HL-60 (cell line): Measurements from ENCODE around the gene ZNF341.
"Not testable (repeated sequence)": the region's sequence is repeated elsewhere in the genome, so short reads cannot be mapped to it uniquely, and the experiment has no call there.

Experiments
- DNase-seq, 2 experiments: peaks; one replicate each; pipeline ENCODE4 v3.0.0-alpha.2; 2010 to 2020; ENCODE audit warnings: low read depth in 1 of 2, low spot score in 1 of 2
- H3K27ac ChIP-seq: fragments of 250-450 bp; sonication (Bioruptor Pico); replicated peaks from 2 replicates; pipeline ENCODE4 v1.5.1; 2020; ENCODE audit warnings: mild to moderate bottlenecking, moderate library complexity
- H3K27me3 ChIP-seq: fragments of 250-450 bp; sonication (Bioruptor Pico); 2 replicates; pipeline ENCODE4 v1.5.1; 2021; ENCODE audit warnings: mild to moderate bottlenecking, moderate library complexity; ENCODE audit not compliant: insufficient read depth, poor library complexity, severe bottlenecking
- H3K4me3 ChIP-seq: replicated peaks from 2 replicates; pipeline ENCODE4 v1.5.1; 2011; ENCODE audit warnings: mild to moderate bottlenecking, control low read depth, low read length; ENCODE audit not compliant: insufficient read depth
- CTCF ChIP-seq: IDR thresholded peaks from one replicate; pipeline ENCODE4 v1.5.1; 2011; ENCODE audit warnings: low read length, control low read depth, inconsistent platforms; ENCODE audit not compliant: insufficient read depth
- GABPA ChIP-seq: IDR thresholded peaks from 2 replicates; pipeline ENCODE4 v1.6.1; 2012; ENCODE audit warnings: low read depth
- POLR2AphosphoS5 ChIP-seq: IDR thresholded peaks from 2 replicates; pipeline ENCODE4 v1.6.1; 2012; ENCODE audit warnings: low read depth
- REST ChIP-seq: IDR thresholded peaks from 2 replicates; pipeline ENCODE4 v1.6.1; 2012; ENCODE audit warnings: low read depth; ENCODE audit not compliant: insufficient replicate concordance
- SPI1 ChIP-seq: IDR thresholded peaks from 2 replicates; pipeline ENCODE4 v1.6.1; 2012; ENCODE audit warnings: low read depth, mild to moderate bottlenecking, borderline replicate concordance

The ZNF341 gene

GRCh38 chr20:33755936-33756490, 24.2 kb downstream of the ZNF341 start:
- H3K27me3 ChIP-seq, DNase-seq, H3K4me3 ChIP-seq, H3K27ac ChIP-seq: not testable (repeated sequence)

- no peaks in the 10 kb centered on the region for H3K27me3 ChIP-seq
- DNase-seq, result no peak
- no peak overlapping the region for H3K27ac ChIP-seq
- TF ChIP-seq POLR2AphosphoS5 (no peak), GABPA (no peak), REST (no peak), CTCF (no peak), SPI1 (no peak)
- H3K4me3 ChIP-seq, result no peak overlapping the region
Observed at GRCh38 chr20:33757046-33757445, 25.2 kb downstream of the ZNF341 start.

DNA sequence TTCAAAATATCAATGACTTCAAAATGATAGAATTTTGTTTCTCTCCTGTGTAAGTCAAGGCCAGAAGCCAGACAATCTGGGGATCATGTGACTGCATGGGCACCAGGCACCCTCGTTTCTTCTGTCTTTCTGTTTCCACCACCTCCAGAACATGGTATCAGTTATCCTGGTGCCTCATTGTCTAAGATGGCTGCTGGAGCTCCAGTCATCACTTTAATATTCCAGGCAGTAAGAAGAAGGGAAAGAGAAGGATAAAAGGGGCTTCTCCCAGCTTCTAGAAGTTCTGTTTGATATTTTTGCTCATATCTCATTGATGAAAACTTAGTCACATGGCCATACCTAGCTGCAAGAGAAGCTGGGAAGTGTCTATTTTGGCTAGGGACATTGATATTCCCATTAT, 25.7 kb downstream of the ZNF341 start:
- TF ChIP-seq SPI1, result no peak
- TF ChIP-seq REST, result no peak
- no peak for TF ChIP-seq CTCF
- no peak for TF ChIP-seq POLR2AphosphoS5
- TF ChIP-seq GABPA, result no peak
- Histone ChIP-seq H3K4me3 (no peak overlapping the region), H3K27ac (no peak overlapping the region), H3K27me3 (no peaks in the 10 kb centered on the region)
- DNase-seq, result no peak

- DNase-seq, result no peak
- Histone ChIP-seq H3K4me3 (no peak overlapping the region), H3K27me3 (no peaks in the 10 kb centered on the region), H3K27ac (no peak overlapping the region)
- TF ChIP-seq REST, result no peak
- no peak for TF ChIP-seq POLR2AphosphoS5
- no peak for TF ChIP-seq CTCF
- TF ChIP-seq SPI1, result no peak
- no peak for TF ChIP-seq GABPA
Observed at GRCh38 chr20:33761698-33762250, 30.0 kb downstream of the ZNF341 start.
